GM18873 (cell line): ENCODE results near the gene VSTM1.
A peak's percentile ranks its signal among the peaks of the same experiment; 100 is the strongest.
"Not testable (repeated sequence)": the region's sequence is repeated elsewhere in the genome, so short reads cannot be mapped to it uniquely, and the experiment has no call there.

Source experiments
- ATAC-seq: cut with Tn5 transposase; IDR thresholded peaks from one replicate; pipeline ENCODE4 v1.9.1; 2021; ENCODE audit warnings: mild to moderate bottlenecking, moderate library complexity, moderate number of reproducible peaks; ENCODE audit not compliant: unreplicated experiment, low FRiP score

The VSTM1 gene, protein sequence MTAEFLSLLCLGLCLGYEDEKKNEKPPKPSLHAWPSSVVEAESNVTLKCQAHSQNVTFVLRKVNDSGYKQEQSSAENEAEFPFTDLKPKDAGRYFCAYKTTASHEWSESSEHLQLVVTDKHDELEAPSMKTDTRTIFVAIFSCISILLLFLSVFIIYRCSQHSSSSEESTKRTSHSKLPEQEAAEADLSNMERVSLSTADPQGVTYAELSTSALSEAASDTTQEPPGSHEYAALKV

DNA sequence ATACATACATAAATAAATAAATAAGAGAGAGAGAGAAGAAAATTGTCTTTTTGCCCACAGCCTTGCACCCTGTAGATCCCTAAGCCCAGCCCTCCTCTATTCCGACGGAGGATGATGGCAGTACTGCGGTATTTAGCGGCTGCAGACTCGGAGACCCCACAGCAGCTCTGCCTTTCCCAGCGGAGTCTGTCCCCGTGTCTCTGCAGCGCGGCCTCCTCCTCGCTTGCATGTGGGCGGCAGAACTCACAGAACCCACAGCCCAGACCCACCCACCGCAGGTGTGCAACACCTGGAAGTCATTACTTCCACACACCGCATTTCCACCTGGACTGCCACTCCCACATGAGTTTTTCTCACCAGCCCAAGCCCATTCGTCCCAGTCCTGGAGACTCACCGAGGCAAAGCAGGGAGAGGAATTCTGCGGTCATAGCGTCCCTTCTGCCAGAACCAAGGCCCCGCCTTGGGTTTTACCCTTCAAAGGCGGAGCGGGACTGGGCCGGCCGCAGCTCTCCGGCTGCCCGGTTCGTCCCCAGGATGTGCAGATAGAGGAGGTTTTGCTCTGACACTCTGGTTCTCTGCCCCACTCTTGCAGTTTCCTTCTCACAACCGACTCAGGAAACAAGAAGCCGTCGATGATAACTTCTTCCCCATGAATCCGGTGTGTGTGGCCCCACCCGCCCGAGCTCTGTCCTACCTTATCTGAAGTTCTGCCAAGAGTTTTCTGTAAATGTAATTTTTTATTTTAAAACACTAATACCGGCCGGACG is at the start of gene VSTM1:
VSTM1 (minus strand) TSS at position 548 of the 767 bp plus-strand sequence; CDS start at position 428, 120 bp downstream.
- ATAC-seq, result no peak

DNA sequence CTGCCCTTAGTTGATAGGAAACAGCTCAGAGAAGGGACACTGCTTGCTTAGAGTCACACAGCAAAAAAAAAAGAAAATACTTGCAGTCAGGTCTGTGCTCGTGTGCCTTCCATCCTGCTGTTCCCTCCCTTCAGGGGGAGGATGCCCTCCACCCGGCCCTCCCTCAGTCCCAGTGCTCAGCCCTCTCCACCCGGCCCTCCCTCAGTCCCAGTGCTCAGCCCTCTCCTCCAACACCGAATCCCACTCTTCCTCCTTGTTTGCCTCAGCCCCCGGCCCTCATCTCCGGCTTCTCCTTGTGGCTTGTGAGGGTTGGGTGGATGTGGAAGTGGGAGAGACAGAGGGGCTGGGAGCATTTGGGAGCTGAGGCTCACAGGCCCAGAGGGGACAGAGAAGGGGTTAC is 46.0 kb upstream of the VSTM1 start:
- no peak for ATAC-seq

DNA sequence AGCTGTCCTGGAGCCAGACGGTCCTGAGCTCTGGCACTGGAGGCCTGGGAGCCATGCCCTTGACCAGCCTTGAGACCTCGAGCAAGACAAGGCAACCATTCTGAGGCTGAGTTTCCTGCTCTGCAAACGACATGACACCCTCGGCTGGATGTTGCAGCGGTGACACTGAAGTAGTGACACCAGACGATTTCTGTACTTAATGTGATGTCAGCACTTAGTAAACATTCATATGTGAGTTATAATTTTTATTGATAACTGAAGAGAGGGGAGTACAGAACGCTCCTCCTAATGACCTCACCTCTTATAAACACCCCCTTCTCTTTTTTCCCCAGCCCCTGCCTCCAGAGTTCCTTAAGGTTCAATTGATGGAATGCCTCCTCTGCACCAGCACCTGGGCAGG is 44.8 kb upstream of the VSTM1 start:
- ATAC-seq, result no peak

DNA sequence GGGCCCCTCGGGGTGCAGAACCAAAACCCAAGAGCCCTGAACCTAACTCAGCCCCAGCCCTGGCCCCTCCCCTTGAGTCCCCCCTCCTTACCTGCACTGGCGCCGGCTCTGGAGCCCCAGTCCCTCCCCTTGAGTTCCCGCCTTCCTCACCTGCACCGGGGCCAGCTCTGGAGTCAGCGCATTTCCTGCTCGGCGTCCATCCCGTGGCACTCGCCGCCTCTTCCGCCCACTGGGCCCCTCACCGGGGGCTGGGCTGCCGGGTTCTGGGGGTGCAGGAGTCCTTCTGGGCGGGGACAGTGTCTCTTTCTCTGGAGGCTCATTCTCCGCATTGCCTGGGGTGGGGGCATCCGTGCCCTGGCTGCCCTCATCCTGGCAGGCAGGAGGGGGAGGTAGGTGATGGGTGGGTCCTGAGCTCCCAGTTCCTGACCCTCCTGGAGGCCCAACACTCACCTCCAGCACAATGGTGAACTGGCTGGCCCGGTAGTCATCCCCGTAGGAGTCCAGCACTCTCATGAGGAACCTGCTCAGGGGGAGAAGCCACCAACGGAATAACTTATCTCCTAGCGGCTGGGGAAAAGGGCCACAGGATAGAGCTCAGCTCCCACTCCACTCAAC is 44.3 kb upstream of the VSTM1 start:
- no peak for ATAC-seq

DNA sequence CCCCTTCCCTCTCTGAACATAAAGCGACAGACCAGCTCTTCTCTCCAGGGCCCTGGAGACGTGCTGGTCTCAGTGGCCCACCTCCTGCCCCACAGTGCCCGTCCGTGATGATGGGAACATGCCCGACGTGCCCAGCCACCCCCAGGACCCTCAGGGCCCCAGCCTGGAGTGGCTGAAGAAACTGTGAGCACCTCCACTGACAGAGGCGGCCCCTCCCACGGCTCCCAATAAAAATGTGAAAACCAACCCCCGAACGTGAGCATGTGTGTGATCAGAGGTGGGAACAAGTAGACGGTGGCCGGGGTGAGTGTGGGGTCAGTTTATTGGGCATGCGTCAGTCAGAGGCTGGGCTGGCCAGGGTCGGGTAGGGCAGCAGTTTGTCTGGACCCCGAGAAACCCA is 43.0 kb upstream of the VSTM1 start:
- no peak for ATAC-seq

DNA sequence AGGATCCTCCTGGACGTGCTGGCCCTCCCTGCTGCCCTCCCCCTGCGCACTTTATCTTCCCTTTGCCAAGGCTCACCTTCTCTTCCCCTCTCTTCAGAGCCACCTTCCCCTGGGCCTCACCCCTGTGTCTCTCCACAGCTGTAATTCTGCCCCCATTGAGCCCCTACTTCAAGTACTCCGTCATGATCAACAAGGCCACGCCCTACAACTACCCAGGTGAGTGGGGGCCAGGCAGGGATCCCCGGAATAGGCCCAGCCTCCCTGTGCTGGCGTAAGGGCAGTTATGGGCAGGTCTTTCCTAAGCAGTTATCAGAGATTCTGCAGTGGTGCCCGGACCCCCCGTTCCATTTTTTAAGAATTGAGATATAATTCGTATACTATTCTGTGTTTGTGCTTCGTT is 42.1 kb upstream of the VSTM1 start:
- no peak for ATAC-seq

DNA sequence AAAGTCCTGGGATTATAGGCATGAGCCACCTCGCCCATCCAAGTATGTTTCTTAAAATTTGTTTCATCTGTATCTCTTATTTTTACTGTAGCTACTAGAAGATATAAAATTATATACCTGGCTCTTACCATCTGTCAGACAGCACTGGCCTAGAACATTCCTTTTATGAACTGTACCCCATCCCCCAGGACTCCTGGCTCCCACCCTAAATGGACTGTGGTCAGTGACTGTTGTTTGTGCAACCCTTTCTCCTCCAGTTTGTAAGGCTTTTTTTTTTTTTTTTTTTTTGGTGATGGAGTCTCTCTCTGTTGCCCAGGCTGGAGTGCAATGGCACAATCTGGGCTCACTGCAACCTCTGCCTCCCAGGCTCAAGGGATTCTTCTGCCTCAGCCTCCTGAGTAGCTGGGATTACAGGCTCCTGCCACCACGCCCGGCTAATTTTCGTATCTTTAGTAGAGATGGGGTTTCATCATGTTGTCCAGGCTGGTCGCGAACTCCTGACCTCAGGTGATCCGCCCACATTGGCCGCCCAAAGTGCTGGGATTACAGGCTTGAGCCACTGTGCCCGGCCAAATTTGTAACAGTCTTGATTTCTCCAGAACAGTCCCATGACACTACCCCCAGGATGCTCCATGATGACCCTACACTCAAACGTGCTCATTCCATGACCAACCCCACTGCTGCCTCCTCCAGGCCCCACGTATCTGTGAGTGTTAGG is 41.5 kb upstream of the VSTM1 start:
- ATAC-seq, result no peak

DNA sequence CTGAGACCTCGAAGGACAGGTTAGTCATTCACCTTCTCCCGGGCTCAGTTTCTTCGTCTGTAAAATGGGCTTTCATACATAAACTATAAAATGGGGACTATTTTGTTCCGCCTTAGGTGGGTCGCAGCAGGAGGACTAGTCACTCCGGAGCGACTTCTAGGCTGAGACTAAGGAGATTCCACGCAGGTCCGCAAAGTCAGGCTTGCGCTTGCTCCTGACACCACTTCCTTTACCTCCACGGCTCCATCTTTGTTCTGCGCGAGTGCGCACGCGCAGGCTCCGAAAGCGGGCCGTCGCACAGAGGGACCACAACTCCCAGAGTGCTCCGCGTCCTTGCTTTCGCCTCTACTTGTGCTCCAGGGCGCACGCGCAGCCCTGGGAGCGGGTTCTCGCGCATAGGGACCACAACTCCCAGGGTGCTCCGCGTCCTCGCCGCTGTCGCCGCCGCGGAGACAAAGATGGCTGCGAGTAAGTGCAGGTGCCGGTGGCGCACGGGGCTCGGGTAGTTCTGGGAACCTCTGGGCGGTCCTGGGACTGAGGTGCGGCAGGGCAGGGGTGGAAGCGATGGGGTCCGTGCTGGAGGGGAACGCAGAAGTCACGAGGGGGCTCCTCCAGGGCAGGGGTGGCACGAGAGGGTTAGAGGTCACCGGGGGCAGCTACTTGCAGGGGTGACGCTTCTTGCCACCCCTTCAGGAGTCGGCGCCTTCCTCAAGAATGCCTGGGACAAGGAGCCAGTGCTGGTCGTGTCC is 38.9 kb upstream of the VSTM1 start, which contains the start of gene NDUFA3:
NDUFA3 (plus strand) TSS at position 435 of the 749 bp plus-strand sequence; CDS start at position 459, 24 bp downstream.
- peak; percentile 91 for ATAC-seq

DNA sequence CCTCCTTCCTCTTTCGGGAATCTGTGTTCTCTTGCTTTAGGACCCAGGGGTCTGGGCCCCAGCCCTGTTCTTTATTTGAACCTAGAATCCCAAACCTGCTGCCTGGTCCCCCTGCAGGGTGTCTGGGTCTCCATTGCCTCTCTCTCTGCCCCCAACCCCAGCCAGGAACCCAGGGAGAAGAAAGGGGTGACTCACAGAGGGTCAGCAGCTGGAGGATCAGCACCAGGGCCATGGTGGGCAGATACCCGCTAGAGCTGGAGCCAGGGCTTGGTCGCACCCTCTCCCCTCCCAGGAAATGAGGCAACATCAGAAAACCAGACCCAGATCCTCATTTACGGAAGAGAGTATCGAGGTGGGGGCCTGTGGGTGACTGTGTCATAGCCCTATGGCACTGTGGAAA is 36.9 kb upstream of the VSTM1 start, which contains the start of gene OSCAR:
OSCAR (minus strand) TSS at position 243 of the 400 bp plus-strand sequence; CDS start at position 232, 11 bp downstream.
- no peak for ATAC-seq

DNA sequence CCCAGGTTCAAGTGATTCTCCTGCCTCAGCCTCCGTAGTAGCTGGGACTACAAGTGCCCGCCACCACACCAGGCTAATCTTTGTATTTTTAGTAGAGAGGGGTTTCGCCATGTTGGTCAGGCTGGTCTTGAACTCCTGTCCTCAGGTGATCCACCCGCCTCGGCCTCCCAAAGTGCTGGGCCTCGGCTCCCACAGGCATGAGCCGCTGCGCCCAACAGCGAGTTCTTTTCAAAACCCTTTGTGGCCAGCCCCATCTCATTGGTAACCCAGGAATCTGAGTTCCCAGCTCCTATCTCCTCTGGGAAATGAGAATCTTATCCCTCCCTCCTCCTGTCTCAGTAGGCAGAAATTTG is 36.2 kb upstream of the VSTM1 start:
- not testable (repeated sequence) for ATAC-seq

DNA sequence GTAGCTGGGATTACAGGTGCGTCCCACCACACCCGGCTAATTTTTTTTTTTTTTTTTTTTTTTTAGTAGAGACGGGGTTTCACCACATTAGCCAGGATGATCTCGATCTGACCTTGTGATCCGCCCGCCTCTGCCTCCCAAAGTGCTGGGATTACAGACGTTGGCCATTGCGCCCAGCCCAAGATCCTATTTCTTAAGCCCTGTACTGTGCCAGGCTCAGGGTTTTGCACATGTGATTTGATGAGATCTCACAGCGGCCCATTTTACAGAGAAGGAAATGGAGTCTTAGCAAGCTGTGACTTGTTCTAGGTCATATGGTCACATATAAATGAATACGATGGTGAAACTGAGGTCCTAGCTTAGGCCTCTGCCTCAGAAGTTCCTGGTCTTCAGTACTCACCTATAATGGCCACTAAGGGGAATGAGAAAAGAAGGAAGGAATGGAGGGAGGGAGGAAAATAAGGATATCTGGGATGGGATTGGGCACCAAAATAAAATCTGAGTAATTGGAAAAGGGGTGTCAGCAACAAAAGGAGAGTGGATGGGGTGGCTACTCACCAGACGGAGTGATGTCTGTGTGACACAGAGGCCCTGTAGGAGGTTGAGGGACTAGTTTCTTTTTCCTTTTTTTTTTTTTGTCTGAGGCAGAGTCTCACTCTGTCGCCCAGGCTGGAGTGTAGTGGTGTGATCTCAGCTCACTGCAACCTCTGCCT is 35.6 kb upstream of the VSTM1 start:
- ATAC-seq, result no peak

DNA sequence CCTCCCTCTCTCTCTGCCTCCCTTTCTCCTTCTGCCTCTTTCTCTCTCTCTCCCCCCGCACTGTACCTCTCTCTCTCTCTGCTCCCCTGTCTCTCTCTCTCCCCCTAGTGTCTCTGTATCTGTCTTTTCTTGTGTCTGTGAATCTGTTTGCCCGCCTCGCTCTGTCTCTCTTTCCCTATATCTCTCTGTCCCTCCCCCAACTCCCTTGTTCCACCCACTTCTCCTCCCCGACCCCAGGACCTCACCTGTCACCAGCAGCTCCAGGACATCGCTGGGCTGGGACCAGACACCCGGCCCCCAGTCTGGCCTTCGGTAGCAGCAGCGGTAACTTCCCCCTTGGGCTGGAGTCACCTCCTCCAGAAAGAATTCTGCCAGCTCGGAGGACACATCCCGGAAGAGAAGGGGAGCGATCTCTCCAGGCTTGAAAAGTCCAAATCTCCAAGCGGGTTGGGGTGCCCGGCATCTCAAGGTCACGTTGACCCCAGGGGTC is 33.0 kb upstream of the VSTM1 start:
- ATAC-seq, result no peak

DNA sequence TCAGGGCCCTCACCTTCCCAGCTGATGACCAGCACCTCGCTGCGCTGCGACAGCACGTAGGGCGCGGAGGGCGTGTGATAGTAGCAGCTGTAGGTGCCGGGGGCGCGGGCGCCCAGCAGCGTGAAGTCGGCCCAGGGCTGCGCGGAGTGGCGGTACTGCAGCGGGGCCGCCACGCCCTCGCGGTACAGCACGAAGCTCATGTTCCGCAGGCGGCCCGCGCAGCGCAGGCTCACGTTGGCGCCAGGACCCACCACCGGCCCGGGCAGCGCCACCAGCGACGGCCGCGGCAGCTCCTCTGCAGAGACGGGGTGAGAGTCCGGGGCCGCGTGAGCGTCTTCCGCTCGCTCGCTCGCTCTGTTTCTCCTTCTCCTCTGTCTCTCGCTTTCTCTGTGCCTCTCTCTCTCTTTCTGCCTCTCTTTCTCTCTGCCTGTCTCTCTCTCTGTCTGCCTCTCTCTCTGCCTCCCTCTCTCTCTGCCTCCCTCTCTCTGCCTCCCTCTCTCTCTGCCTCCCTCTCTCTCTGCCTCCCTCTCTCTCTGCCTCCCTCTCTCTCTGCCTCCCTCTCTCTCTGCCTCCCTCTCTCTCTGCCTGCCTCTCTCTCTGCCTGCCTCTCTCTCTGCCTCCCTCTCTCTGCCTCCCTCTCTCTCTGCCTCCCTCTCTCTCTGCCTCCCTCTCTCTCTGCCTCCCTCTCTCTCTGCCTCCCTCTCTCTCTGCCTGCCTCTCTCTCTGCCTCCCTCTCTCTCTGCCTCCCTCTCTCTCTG is 32.3 kb upstream of the VSTM1 start:
- ATAC-seq, result not testable (repeated sequence)

DNA sequence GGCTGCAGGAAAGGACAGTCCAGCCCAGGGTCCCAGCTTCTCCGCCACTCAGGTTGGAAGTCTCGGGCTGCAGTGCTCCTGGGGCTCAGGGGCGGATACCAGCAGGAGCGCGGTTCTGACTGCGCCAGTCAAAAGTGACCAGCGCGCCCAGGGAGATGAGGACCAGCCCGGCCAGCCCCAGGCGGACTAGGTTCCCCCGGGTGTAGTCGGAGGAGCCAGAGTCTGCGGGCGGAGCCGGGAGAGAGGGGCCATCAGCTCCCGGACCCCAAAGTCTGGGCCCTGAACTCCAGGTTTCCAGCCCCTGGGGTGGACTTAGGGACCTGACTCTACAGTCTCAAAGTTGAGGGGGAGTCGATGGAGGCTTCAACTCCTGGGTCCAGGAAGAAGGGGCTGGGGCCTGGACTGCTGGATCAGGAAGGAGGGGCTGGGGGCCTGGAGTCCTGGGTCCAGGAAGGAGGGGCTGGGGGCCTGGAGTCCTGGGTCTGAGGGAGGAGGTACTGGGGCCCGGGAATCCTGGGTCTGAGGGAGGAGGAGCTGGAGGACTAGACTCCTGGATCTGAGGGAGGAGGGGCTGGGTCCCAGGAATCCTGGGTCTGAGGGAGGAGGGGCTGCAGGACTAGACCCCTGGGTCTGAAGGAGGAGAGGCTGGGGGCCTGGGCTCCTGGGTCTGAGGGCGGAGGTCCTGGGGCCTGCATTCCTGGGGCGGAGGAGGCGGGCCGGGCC is 31.6 kb upstream of the VSTM1 start:
- no peak for ATAC-seq

DNA sequence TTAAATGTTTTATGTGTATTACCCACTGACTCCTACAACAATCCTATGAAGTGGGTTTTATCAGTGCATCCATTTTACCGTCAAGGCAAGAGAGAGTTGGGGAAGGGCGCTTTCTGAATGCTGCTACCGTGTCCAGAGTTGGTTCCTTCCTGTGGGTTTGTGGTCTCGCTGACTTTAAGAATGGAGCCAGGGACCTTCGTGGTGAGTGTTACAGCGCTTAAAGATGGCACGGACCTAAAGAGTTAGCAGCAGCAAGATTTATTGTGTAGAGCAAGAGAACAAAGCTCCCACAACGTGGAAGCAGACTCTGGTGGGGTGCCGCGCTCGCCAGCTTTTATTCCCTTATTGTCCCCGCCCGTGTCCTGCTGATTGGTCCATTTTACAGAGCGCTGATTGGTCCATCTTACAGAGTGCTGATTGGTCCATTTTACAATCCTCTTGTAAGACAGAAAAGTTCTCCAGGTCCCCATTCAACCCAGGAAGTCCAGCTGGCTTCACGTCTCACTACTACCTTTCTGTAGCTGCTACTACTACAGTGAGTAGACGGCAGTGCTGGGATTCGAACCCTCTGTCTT is 30.8 kb upstream of the VSTM1 start:
- no peak for ATAC-seq

DNA sequence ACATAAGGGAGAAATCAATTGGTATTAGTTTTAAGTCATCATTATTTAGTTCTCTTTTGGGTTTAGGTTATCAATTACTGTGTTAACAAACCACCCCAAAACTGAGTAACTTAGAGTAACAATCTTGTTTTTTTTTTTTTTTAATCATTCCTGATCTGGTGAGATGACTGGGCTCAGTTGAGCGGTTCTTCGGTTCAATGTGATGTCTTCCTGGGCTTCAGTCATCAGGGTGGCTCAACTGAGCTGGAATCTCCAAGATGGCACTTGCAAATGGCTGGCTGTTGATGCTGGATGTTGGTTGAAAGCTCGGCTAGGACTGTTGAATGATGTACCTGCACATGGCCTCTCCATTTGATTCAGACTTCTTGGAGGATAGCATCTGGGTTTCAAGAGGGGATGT is 20.7 kb upstream of the VSTM1 start:
- ATAC-seq, result no peak

DNA sequence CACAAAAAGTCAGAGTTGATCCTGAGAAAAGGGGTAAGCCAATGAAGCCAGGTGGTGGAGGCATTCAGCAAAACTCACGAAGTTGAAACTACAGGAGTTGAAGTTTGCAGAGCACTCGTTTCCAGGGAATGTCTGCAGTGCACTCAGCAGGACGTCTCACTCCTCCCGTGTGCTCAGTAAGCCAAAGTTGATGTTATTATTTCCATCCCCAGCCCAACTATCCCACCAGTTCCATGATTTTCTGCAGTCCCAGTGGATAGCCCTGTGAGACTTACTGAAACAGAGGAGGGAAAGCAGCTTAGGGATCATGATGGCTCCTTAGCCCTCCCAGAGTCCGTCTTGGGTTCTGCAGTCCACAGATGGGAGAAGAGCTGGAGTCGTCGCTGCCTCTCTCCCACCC is 17.3 kb upstream of the VSTM1 start, which contains the start of gene TARM1:
TARM1 (minus strand) TSS at position 334 of the 400 bp plus-strand sequence; CDS start at position 309, 25 bp downstream.
- ATAC-seq, result no peak

DNA sequence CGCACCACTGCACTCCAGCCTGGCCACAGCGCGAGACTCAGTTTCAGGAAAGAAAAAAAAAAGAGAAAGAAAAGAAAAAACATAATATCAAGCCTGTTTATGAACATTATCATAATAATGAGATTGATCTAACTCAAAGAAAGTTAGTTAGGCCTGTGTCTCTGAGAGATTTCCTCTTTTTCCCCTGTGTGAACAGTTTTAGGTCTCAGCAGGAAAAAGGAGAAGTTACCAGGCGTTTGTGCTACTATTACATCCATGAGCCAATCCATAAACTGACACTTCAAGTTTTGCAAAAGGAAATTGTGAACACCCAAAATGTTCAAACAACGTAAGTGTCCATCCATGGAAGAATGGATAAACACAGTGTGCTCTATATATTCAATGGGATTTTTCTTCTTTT is 13.6 kb upstream of the VSTM1 start:
- no peak for ATAC-seq
